Upper lobe of right lung (tissue), 1 donor: ENCODE data around the gene UBA6. TPM values are rescaled to one million over a fixed set of nuclear protein-coding genes. Genes with fewer than 3 reads are reported as not detected.
A peak's percentile ranks its signal among the peaks of the same experiment; 100 is the strongest.

ENCODE experiments used
- ATAC-seq: fragments of 200-7000 bp; cut with Tn5 transposase; one replicate; pipeline ENCODE4 v1.9.1; 2020; ENCODE audit warnings: mild to moderate bottlenecking, moderate library complexity
- DNase-seq: peaks from one replicate; pipeline ENCODE4 v3.0.0-alpha.2; 2020
- H3K27ac ChIP-seq: fragments of 200-600 bp; one replicate; pipeline ENCODE4 v1.8.0; 2022
- H3K27me3 ChIP-seq: fragments of 200-600 bp; one replicate; pipeline ENCODE4 v1.8.0; 2022; ENCODE audit warnings: mild to moderate bottlenecking
- H3K36me3 ChIP-seq: fragments of 200-600 bp; one replicate; pipeline ENCODE4 v1.8.0; 2022
- H3K4me1 ChIP-seq: fragments of 200-600 bp; one replicate; pipeline ENCODE4 v1.8.0; 2022
- H3K4me3 ChIP-seq: fragments of 200-600 bp; one replicate; pipeline ENCODE4 v1.8.0; 2022; ENCODE audit warnings: mild to moderate bottlenecking
- H3K9me3 ChIP-seq: fragments of 200-600 bp; one replicate; pipeline ENCODE4 v1.8.0; 2022
- intact Hi-C: fragments of 100-400 bp; cut with DNase I; formaldehyde crosslinking; loops from one replicate; pipeline ENCODE4 v1.11.0; 2022
- long read RNA-seq: library from polyadenylated mRNA; unstranded; transcript quantifications from one replicate; pipeline ENCODE4 v2.0.0, GENCODE V29; 2021
- total RNA-seq: library from RNA; stranded (reverse); fragmentation: NEBNext Ultra II Directional; extraction: Animal tissue kit (Norgen Biotek cat#: 25700); gene quantifications from one replicate; pipeline ENCODE4 v1.2.1, GENCODE V29; 2021
- TF ChIP-seq, protein P1 (sequence below): fragments of 200-600 bp; IDR thresholded peaks from one replicate; pipeline ENCODE4 v1.8.0; 2022; ENCODE audit warnings: antibody characterized with exemption
- donor health status: DM: no; HTN: yes; CAD: no; lungs with severe emphysema.

Gene UBA6
- 48.5 TPM for total RNA-seq
- long read RNA-seq, full-length matches to known transcripts = 20 of 27 reads
- long read RNA-seq, partial matches to known transcripts = 1 of 27 reads
- long read RNA-seq, other reads (novel, unspliced or antisense) = 6 of 27 reads

DNA sequence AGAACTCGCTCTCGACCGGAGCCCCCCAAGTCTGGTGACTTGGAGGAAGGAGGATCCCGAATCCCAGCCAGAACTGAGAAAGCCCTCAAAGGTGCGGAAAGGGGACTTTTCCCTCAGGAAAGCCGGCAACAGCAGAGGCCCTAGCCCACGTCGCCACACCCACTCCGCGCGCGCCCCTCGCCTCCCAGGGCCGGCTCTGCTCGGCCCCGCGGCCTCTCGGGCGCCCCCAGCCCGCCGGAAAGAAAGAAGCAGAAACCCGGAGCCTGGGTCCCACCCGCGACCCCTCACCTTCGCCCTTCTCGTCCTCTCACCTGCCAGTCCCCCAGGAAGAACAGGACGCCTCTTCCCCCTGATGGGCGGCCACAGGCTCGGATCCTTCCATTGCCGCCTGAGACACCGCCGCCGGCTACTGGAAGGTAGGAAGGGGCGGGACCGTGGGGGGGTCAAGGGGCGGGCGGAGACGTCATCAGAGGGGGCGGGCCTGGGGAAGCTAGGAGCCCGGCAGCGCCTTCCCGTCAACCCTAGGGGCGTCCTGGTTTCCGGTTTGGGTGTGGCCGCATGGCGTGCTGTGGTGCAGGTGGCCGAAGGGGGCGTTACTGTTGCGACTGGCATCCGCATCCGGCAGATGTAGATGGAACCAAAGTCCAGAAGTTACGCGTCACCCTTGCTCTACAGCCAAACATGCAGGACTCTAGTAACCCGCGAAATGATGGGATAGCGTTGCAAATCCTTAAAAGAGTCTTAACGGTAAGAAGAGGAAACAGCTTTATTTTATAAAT, at the start of gene UBA6:
Gene UBA6, minus strand, starts transcription at position 418 of the 779 bp plus-strand sequence. Its CDS starts 36 bp downstream, at position 382.
- ATAC-seq = peak; percentile 100
- intact Hi-C loops = no loop called here
- peak; percentile 98 for DNase-seq
- H3K27ac ChIP-seq = peak within 1 kb of the TSS; percentile 88
- H3K9me3 ChIP-seq = no peaks in the 10 kb centered on the region
- TF ChIP-seq, protein P1, sequence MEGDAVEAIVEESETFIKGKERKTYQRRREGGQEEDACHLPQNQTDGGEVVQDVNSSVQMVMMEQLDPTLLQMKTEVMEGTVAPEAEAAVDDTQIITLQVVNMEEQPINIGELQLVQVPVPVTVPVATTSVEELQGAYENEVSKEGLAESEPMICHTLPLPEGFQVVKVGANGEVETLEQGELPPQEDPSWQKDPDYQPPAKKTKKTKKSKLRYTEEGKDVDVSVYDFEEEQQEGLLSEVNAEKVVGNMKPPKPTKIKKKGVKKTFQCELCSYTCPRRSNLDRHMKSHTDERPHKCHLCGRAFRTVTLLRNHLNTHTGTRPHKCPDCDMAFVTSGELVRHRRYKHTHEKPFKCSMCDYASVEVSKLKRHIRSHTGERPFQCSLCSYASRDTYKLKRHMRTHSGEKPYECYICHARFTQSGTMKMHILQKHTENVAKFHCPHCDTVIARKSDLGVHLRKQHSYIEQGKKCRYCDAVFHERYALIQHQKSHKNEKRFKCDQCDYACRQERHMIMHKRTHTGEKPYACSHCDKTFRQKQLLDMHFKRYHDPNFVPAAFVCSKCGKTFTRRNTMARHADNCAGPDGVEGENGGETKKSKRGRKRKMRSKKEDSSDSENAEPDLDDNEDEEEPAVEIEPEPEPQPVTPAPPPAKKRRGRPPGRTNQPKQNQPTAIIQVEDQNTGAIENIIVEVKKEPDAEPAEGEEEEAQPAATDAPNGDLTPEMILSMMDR = peak; percentile 52
- peaks cover 5% of the 10 kb centered on the region for H3K4me1 ChIP-seq
- H3K4me3 ChIP-seq = peak within 1 kb of the TSS; percentile 90
- no peaks in the 10 kb centered on the region for H3K36me3 ChIP-seq
- no peaks in the 10 kb centered on the region for H3K27me3 ChIP-seq

DNA sequence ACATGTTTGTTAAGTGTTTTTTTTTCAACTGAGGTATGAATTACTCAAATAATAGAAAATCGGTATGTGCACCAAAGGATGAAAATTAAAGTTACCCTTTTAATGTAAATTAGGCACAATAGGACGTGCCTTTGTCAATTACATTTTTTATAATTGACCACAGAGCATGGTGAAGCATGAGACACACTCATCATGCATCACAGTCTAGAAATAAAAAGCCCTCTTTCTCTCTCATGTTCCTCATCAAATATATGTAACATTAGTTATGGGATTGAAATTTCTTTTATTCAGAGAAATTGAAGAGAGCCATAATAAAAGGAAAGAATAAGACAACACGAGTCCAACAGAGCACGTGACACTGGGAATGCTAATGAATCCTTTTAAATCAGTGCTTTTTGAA, 49.7 kb upstream of the UBA6 start:
- TF ChIP-seq, protein P1 = no peak
- intact Hi-C loops = no loop called here
- no peaks in the 10 kb centered on the region for H3K9me3 ChIP-seq
- no peaks in the 10 kb centered on the region for H3K4me1 ChIP-seq
- no peak for DNase-seq
- no peak overlapping the region for H3K27ac ChIP-seq
- no peaks in the 10 kb centered on the region for H3K27me3 ChIP-seq
- H3K4me3 ChIP-seq = no peak overlapping the region
- no peak for ATAC-seq
- H3K36me3 ChIP-seq = no peaks in the 10 kb centered on the region

DNA sequence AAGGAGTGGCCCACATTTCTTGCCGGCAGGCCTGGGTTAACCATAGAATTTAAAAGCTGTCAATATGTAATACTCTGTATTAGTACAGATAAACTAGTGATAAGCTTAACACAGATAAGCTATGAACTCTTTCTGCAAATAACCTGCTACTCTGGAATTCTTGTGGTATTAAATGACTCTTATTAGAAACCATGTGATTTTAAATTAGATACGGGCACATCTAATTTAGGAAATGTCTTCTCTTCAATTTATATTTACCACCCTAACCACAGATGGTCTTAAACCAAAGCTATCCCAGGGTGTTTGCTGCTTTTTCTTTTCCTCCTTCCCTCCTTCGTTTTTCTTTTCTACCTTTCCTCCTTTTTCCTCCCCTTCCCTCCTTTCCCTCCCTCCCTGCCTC, 48.3 kb upstream of the UBA6 start:
- Histone ChIP-seq H3K27ac (no peak overlapping the region), H3K36me3 (no peaks in the 10 kb centered on the region), H3K9me3 (no peaks in the 10 kb centered on the region), H3K4me3 (no peak overlapping the region), H3K4me1 (no peaks in the 10 kb centered on the region), H3K27me3 (no peaks in the 10 kb centered on the region)
- DNase-seq = no peak
- no peak for ATAC-seq
- TF ChIP-seq, protein P1 = no peak
- intact Hi-C loops = no loop called here

DNA sequence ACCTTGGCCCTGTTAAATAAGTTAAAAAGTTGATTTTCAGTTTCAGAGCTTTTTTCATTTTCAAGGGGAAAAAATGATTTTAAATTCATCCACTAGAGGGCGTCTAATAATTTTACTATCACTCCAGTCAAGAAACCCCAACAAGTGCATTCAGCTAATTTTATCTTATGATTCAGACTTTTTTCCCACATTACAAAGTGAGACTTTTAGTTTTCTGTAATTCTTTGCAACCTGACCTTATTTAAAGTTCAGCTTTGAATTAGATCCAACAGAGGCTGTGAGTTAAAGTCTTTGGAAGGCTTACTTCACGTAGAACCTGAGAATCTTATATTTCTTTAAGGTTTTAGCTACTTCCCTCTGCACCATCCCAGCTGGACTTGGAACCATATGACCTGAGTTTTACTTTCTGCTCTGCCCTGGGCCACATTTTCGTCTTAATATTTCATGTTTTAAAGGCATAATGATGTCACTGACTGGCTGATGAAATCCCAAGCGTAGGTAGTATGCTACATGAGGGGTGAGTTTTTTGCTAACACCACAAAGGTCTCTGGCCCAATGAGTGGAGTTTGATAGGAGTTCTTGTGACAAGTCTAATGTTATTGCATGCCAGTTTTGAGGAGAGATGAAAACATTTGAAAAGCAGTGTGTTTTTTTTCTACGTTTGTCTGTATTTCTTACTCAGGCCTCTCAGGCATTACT, 46.0 kb upstream of the UBA6 start:
- intact Hi-C loops = no loop called here
- no peak overlapping the region for H3K27ac ChIP-seq
- H3K36me3 ChIP-seq = no peaks in the 10 kb centered on the region
- ATAC-seq (no peak), DNase-seq (no peak)
- H3K27me3 ChIP-seq = no peaks in the 10 kb centered on the region
- TF ChIP-seq, protein P1 = peak; percentile 72
- no peak overlapping the region for H3K4me3 ChIP-seq
- no peaks in the 10 kb centered on the region for H3K4me1 ChIP-seq
- H3K9me3 ChIP-seq = no peaks in the 10 kb centered on the region

DNA sequence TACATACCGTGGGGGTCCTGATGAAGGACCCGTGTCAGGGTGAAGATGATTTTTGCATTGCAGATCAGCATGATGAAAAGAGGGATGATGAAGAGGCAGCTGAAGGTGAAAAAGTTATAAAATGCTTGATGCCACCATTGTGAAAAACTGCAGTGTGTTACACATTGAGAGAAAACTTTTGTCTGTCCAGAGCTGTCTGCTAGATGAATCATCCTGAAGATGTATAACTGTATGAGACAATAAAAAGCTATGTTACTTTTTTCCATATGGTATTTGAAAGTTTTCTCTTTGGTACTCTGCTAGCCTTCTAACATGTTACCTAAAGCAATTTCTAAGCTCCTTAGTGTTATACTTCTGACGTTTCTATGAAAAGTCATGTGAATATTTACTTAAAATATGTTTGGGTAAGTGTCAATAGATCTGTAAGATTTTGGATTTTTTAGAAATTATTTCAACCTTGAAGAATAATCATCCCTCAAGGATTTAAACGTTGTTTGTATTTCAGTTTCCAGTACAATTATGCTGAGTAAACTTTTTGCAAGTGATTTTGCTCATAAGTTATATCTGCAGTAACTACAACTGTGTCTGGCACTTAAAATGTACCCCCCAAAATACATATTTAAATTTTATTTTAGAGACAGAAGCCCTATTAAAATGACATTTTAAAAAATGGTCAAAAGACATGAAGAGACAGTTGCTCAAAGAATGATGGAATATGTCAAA, 43.8 kb upstream of the UBA6 start:
- ATAC-seq (no peak), DNase-seq (no peak)
- H3K4me3 ChIP-seq = no peak overlapping the region
- intact Hi-C loops = no loop called here
- no peaks in the 10 kb centered on the region for H3K9me3 ChIP-seq
- H3K36me3 ChIP-seq = no peaks in the 10 kb centered on the region
- TF ChIP-seq, protein P1 = no peak
- H3K27me3 ChIP-seq = no peaks in the 10 kb centered on the region
- H3K27ac ChIP-seq = no peak overlapping the region
- H3K4me1 ChIP-seq = no peaks in the 10 kb centered on the region
